SH-SY5Y (cell line): ENCODE data around the gene DUOXA1.

Source experiments
- GATA2 ChIP-seq: IDR thresholded peaks from 2 replicates; pipeline ENCODE4 v1.6.1; 2011; ENCODE audit warnings: mild to moderate bottlenecking, low read depth, low read length
- GATA3 ChIP-seq: IDR thresholded peaks from 2 replicates; pipeline ENCODE4 v1.6.1; 2011; ENCODE audit warnings: low read depth, mild to moderate bottlenecking, low read length, moderate library complexity

Gene DUOXA1

DNA sequence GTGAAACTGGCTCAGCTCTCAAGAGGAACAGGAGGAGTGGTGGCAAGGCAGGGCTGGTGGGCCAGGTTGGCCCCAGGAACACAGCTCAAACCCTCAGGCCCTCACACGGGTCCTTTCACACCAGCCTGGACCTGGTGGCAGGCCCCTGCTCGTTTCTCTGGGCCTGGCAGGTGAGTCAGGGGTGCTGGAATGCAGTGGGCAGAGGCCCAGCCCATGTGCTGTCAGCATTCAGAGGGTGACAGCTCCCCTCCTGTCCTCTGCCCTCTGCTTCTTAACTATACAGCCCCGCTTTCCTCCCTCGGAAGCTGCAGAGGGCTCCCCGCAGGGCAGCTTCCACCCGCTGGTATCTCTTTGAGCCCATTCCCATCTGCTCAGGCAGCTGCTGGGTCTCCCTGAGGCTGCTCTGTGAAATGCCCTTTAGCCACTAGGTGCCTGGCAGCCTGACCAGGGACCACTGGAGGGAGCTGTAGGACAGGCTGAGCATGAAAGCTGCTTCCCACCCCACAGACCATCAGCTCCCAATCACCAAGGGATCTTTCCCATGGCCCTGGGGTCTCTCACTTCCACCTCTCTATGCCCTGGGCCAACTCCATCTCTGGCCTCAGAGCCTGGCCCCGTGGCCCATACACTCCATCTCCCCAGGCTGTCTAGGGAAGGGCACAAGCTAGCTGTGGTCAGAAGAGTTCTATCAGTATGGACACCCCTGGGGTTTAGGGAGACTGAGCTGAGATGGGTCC lies 33.3 kb upstream of the DUOXA1 start:
- TF ChIP-seq GATA2 (peak; percentile 57), GATA3 (no peak)

DNA sequence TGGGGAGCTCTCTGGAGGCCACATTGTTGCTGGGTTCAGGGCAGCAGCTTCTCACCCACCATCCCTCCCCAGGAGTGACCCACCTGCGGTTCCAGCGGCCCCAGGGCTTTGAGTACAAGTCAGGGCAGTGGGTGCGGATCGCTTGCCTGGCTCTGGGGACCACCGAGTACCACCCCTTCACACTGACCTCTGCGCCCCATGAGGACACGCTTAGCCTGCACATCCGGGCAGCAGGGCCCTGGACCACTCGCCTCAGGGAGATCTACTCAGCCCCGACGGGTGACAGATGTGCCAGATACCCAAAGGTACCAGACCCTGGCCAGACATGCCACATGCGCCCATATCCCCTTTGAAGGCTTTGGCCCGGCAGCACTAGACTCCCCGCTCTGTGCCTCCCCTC lies 32.0 kb upstream of the DUOXA1 start:
- TF ChIP-seq GATA2 = no peak
- no peak for TF ChIP-seq GATA3

DNA sequence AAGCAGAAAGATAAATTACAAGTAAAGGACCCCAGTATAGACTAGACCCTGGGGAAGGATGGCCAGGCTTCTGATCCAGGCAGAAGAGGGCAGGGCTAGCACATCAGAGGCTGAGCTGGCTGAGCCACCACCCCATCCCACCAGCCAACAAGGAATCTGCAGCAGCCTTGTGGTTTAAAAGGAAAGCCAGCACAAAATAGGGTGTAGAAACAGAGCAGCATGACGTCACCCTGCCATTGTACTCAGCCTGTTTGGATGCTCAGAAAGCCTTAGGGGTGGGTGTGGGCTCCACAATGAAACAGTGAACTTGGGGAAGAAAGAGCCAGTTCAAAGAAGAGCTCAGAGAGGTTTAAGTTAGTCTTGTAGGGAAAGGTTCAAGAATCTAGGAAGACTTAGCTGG lies 28.3 kb upstream of the DUOXA1 start:
- TF ChIP-seq GATA3 (no peak), GATA2 (no peak)

DNA sequence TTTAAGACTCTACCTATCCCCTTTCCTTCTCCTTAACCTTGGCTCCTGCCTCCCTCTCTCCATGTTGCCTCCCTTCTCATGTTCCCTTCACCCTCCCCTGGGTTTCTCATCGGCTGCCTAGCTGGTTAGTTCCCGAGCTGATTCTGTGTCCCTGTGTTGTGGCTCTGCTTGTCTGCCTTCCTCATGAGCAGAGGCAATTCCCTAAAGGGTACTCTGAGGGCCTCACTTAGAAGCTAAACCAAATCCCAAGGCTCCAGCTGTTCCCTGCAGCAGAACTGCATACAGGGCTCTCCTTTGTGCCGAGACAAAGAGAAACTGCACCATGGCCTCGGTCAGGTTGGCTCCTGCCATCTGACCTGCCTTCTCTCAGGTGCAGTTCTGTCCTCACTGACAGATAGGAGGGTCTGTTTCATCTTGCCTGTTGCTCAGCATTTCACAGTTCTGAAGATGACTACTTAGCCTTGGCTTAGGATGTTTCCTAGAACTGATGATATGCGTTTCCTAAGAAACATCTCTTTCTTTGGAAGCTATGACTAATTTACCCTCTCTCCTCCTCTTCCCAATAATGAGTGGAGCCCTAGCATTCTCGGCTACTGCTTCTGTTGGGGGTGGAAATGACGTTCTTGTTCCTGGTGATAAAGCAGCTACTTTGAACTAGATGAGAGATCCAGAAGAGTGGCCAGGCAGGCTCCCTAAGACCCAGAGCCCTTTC lies 27.2 kb upstream of the DUOXA1 start:
- TF ChIP-seq GATA2 = no peak

DNA sequence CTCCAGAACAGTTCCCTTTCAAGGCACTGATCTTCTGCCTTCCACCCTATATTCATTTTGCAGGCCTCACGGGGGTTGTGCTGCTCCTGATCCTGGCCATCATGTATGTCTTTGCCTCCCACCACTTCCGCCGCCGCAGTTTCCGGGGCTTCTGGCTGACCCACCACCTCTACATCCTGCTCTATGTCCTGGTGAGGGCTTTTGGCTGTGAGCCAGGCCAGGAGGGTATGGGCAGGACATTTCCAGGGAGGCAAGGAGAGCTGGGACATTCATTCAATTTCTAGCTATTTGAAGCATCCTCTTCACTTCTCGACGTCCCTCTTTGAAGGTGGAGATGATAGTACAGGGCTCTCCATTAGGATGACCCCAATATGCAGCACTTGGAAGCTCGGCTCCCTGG lies 26.1 kb upstream of the DUOXA1 start:
- TF ChIP-seq GATA2 (no peak), GATA3 (no peak)

DNA sequence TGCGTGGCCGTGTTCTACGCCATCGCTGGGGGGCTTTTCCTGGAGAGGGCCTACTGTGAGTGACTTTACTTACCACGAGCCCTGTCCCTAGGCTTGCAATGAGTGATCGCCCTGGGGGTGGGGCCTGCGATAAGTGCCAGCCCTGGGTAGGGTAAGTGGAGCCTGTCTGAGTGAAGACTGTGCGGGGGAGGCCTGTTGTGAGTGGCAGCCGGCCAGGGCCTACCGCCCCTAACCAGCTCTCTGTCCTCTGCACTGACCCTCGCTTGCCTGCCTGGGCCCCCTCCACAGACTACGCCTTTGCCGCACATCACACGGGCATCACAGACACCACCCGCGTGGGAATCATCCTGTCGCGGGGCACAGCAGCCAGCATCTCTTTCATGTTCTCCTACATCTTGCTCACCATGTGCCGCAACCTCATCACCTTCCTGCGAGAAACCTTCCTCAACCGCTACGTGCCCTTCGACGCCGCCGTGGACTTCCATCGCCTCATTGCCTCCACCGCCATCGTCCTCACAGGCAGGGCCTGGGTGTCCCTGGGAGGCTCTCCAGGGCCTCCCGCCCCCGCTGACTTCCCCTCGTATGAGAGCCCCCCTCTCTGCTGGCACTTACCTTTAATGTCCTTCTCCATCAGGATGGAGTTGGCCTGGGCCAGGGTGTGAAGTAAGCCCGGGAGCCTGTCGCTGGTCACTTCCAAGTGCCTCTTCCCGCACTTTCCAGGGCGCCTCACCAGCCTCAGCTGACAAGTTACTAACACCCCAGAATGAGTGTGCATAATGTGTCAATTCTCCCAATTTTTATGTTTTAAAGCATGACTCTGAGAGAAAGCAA lies 22.5 kb upstream of the DUOXA1 start:
- TF ChIP-seq GATA2 (no peak), GATA3 (no peak)

DNA sequence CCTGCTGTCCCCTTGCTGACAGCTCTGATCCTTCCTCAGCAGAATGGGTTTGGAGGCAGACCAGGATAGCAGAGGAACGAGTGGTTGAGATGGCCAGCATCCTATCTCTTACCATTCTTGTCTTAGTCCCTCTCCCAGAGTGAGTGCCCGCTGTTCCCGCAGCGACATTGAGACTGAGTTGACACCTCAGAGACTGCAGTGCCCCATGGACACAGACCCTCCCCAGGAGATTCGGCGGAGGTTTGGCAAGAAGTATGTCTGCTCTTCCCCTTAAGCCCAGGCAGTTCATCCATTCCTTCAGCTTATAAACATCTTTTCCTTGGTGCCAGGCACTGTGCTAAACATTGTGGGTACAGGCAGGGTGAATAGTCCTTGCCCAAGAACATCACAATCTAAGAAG lies 21.3 kb upstream of the DUOXA1 start:
- TF ChIP-seq GATA2 = no peak
- no peak for TF ChIP-seq GATA3

DNA sequence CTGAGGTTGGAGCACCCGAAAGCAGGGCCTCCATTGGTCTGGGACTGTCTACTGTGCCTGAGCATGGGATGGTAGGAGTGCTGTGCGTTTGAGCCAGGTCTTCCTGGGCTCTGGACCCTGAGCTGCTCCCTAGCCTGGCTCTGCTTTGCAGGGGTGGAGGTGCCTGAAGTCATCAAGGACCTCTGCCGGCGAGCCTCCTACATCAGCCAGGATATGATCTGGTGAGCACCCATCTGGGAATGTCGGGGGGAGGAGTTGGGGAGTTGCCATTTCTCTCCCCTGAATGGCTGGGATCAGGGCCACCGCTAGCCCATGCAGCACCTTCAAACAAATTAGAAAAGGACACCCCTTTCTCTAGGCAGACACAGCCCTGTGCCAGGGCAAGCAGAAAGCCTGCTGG lies 20.8 kb upstream of the DUOXA1 start:
- TF ChIP-seq GATA3 = no peak
- no peak for TF ChIP-seq GATA2

DNA sequence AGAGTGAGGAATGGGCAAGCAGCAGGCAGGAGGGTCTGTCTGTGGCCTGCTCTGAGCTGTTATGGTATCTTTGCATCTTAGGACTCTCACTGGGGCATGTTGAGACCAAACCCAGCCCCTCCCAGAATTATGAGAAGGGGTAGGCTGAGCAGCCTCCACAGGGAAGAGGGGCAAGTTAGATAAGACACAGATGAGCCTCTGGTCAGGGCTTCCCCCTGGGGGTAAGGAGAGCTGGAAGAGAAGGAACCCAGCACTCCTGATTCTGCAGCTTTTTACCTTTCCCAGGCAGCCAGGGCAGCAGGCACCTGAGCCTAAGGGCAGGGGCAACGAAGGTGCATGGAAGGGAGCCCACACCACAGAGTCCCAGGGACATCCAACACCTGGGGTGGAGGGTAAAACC lies 19.4 kb upstream of the DUOXA1 start:
- TF ChIP-seq GATA3 (no peak), GATA2 (peak; percentile 40)

DNA sequence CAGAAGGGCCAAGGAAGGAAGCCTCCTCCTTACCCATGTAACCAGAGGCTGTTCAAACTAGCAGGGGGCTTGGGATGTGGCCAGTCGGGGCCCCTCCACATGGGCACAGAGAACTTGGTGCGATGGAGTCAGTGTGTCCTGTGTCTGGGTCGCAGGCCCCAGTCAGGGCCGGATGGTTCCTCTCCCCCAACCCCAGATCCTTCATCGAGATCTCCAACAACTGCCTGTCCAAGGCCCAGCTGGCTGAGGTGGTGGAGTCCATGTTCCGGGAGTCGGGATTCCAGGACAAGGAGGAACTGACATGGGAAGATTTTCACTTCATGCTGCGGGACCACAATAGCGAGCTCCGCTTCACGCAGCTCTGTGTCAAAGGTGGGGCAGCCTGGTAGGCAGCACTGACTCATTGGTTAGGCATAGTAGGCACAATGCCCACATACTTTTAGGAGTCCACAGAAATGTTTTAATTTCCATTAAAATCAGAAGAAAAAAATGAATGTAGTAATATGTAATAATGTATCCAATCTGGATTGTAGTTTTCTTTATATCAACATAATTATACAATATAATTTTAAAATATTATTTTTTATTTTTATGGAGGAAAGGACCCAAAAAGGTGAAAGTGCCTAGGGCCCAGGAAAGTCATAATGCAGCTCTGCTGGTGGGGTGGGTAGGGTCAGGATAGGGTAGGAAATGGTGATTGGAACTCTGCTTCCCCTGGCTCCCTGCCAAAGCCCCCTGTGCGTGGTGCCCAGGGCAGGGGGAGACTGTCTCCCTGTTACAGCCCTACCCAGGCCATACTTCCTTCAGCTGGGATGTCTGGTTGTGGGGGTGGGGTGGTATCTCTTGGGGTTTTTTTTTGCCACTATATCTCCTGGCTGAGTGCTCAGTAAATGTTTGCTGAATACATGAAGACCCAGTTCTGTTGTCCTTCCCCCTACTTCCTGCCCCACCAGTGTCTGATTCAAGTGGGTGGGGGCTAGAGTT lies 18.7 kb upstream of the DUOXA1 start:
- TF ChIP-seq GATA3 (no peak), GATA2 (no peak)

DNA sequence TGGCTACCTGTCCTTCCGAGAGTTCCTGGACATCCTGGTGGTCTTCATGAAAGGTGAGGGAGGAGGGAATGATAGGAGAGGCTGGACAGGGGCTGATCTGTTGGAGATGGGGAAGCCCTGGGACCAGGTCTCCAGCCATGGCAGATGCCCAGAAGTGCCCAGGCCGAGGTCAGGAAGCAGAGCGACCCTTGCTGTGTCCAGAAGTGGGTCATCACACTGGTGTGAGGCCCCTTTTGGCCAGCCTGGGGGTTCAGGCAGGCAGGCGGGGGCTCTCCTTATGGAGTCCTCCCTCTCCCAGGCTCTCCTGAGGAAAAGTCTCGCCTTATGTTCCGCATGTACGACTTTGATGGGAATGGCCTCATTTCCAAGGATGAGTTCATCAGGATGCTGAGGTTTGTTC lies 17.9 kb upstream of the DUOXA1 start:
- TF ChIP-seq GATA3 (no peak), GATA2 (no peak)

DNA sequence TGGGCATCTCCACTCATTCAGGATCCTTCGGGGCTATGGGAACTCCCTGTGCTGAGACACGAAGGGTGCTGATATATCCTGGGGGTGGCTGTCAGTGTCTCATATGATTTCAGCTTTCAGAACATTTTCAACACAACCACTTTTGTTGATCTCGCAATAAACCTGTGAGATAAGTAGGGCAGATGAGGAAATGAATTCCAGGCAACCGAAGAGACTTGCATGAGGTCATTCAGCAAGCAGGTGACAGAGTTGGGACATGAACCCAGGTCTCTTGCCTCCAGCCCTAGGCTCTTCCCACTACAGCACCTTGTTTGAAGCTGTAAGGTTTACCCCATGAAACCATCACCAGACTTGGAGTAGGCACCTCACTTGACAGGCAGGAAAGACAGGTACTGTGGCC lies 16.7 kb upstream of the DUOXA1 start:
- TF ChIP-seq GATA3 (no peak), GATA2 (no peak)

DNA sequence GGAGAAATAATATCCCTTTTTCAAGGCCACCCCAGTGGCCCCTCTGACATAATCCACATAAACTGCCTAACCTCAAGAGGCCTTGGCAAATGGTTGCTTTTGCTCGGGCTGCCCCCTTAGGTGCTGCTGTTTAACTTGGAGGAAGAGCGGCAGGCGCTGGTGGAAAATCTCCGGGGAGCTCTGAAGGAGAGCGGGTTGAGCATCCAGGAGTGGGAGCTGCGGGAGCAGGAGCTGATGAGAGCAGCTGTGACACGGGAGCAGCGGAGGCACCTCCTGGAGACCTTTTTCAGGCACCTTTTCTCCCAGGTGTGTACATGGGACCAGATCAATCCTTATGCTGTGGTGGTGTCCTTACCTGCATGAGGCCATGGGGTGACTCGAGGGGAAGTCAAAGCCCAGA lies 15.1 kb upstream of the DUOXA1 start:
- no peak for TF ChIP-seq GATA3
- TF ChIP-seq GATA2 = no peak
